Stimulated activated naive B cell treated with anti-CD40 and anti-IgM and Interleukin-4, amounts not matched to agents 10 μg/mL and 1 μg/mL and 100 μg/mL, for 72 hours (primary cell): ENCODE results near the gene FBXO46.
A peak's percentile ranks its signal among the peaks of the same experiment; 100 is the strongest.

ENCODE experiments used
- ATAC-seq, 2 donors: fragments of 150-1000 bp; cut with Tn5 transposase; replicated peaks; 2 replicates each; pipeline ENCODE4 v1.10.0; 2021; ENCODE audit warnings: moderate library complexity in 1 of 2
- DNase-seq: peaks from one replicate; pipeline ENCODE4 v3.0.0; 2021
- H3K27ac Mint-ChIP-seq: one replicate; pipeline ENCODE4 v1.8.0; 2022; ENCODE audit warnings: mild to moderate bottlenecking, mixed read lengths
- H3K27me3 Mint-ChIP-seq, 2 donors: one replicate each; pipeline ENCODE4 v1.8.0; 2022; ENCODE audit warnings: mixed read lengths in 2 of 2
- H3K36me3 Mint-ChIP-seq, 2 donors: one replicate each; pipeline ENCODE4 v1.8.0; 2022; ENCODE audit warnings: mixed read lengths in 2 of 2, mild to moderate bottlenecking in 1 of 2
- H3K4me1 Mint-ChIP-seq, 2 donors: one replicate each; pipeline ENCODE4 v1.8.0; 2022; ENCODE audit warnings: mixed read lengths in 2 of 2, mild to moderate bottlenecking in 1 of 2
- H3K4me3 Mint-ChIP-seq, 2 donors: one replicate each; pipeline ENCODE4 v1.8.0; 2022; ENCODE audit warnings: mild to moderate bottlenecking in 2 of 2, mixed read lengths in 2 of 2, moderate library complexity in 1 of 2
- H3K9me3 Mint-ChIP-seq, 2 donors: one replicate each; pipeline ENCODE4 v1.8.0; 2022; ENCODE audit warnings: mixed read lengths in 2 of 2, mild to moderate bottlenecking in 1 of 2

FBXO46 gene

DNA sequence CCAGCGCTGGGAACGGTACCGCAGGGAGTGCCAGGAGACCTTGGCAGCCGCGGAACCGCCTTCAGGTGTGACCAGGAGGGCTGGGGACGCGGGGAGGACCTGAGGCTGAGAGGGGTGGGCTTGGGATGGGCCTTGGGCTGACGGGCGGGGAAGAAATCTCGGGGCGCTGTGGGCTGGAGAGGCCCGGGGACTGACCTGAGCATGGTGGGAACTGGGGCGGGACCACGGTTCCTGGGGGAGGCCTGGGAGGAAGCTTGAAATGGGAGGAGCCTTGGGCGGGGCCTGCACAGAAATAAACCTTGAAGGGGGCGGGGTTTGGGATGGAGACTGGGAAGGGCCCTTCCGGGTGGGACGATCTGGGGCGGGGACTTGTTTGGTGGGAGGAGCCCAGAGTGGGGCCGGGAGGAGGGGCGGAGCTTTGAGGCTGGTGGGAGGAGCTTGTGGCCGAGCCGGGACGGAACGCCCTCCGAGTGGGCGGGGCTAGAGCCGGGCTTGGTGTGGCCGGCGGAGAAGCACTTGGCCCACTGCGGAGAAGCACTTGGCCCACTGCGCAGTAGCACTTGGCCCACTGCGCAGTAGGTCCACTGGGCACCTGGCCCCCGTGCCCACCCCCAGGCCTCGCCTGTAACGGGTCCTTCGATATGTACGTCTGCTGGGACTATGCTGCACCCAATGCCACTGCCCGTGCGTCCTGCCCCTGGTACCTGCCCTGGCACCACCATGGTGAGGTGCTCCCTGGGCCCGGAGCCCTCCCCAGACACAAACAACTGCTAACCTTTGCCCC lies 59.8 kb downstream of the FBXO46 start:
- Mint-ChIP-seq H3K4me3 (peak overlapping the region; percentile 65 to 70), H3K27ac (peak overlapping the region; percentile 17), H3K36me3 (peaks cover 0 to 2% of the 10 kb centered on the region in 2 donors), H3K4me1 (peaks cover 26 to 40% of the 10 kb centered on the region in 2 donors), H3K27me3 (peaks cover 40 to 47% of the 10 kb centered on the region in 2 donors), H3K9me3 (peaks cover 0 to 2% of the 10 kb centered on the region in 2 donors)
- ATAC-seq, result peak; percentile 35 to 55
- peak; percentile 65 for DNase-seq

GRCh38 chr19:45668342-45668871 lies 62.3 kb downstream of the FBXO46 start:
- Mint-ChIP-seq H3K4me3 (peak overlapping the region; percentile 78 to 82), H3K27ac (peak overlapping the region; percentile 22), H3K27me3 (peaks cover 54 to 59% of the 10 kb centered on the region in 2 donors), H3K9me3 (peaks cover 0 to 2% of the 10 kb centered on the region in 2 donors), H3K4me1 (peaks cover 26 to 39% of the 10 kb centered on the region in 2 donors), H3K36me3 (peaks cover 0 to 2% of the 10 kb centered on the region in 2 donors)
- peak; percentile 12 to 15 for ATAC-seq
- DNase-seq, result peak; percentile 18

DNA sequence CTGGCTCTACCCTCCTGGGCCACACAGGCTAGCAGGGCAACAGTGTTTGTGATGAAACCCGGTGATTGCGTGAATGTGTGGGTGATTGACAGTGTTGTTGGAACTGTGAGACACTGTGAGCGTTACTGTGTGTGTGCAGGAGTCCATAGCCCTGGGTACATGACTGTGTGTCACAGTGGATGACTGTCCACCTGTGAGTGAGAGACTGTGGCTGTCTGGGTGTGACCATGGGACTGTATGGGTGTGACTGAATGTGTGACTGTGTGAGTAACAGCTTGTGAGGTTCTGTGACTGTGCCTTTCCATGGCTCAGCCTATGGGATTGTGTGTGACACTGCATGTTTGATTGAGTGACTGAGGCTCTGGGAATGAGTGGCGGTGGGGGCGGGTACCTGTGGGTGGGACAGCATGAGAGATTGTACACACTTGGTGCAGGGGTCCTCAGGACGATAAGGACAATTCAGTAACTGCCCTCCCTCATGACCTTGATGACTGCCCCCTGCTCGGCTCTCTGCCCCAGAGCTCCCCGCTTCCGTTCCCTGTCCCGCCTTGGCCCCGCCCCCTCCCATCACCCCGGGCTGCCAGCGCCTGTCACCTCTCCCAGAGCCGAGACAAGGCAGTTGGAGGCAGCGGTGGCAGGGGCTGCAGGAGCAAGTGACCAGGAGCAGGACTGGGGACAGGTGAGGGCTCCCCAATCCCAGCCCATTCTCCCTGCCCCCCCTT lies 62.9 kb downstream of the FBXO46 start, which contains the start of gene GIPR:
GIPR (plus strand) TSS at position 602 of the 722 bp plus-strand sequence. CDS start 1,300 bp downstream, outside the sequence.
- H3K4me1 Mint-ChIP-seq, result peaks cover 26 to 39% of the 10 kb centered on the region in 2 donors
- peak within 1 kb of the TSS; percentile 22 for H3K27ac Mint-ChIP-seq
- ATAC-seq (peak; percentile 41 to 62), DNase-seq (peak; percentile 16)
- peak within 1 kb of the TSS; percentile 78 to 82 for H3K4me3 Mint-ChIP-seq
- peaks cover 52 to 57% of the 10 kb centered on the region in 2 donors for H3K27me3 Mint-ChIP-seq
- peaks cover 0 to 2% of the 10 kb centered on the region in 2 donors for H3K36me3 Mint-ChIP-seq
- peaks cover 0 to 2% of the 10 kb centered on the region in 2 donors for H3K9me3 Mint-ChIP-seq

- Mint-ChIP-seq H3K9me3 (no peaks in the 10 kb centered on the region), H3K27me3 (peaks cover 45 to 53% of the 10 kb centered on the region in 2 donors), H3K36me3 (no peaks in the 10 kb centered on the region), H3K27ac (no peak overlapping the region), H3K4me1 (peaks cover 17 to 23% of the 10 kb centered on the region in 2 donors), H3K4me3 (no peak overlapping the region)
- DNase-seq (no peak), ATAC-seq (no peak)
These were observed 66.1 kb downstream of the FBXO46 start for GRCh38 chr19:45664575-45664974.

GRCh38 chr19:45663800-45664199 lies 66.9 kb downstream of the FBXO46 start:
- Mint-ChIP-seq H3K9me3 (no peaks in the 10 kb centered on the region), H3K27ac (no peak overlapping the region), H3K36me3 (no peaks in the 10 kb centered on the region), H3K27me3 (peaks cover 46 to 54% of the 10 kb centered on the region in 2 donors), H3K4me3 (no peak overlapping the region), H3K4me1 (peaks cover 10 to 15% of the 10 kb centered on the region in 2 donors)
- ATAC-seq (no peak), DNase-seq (no peak)

DNA sequence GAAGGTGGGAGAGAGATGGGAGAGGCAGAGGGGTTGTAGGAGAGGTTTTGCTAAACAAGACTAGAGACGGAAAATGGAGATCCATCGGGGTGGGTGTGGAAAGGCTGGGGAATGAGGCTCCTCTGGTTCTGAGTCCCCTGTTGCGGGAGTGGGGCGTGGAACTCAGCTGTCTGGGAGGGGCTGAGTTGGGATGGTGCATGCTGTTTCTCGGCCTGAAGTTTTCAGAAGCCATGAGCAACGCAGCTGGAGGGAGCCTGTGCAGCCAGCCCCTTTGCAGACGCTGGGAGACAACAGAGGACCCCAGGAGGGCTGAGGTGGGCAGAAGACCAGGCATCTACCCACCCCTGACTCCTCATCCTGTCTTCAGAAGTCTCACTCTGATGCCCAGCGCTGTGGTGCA lies 70.1 kb downstream of the FBXO46 start:
- ATAC-seq (no peak), DNase-seq (no peak)
- Mint-ChIP-seq H3K27ac (no peak overlapping the region), H3K36me3 (no peaks in the 10 kb centered on the region), H3K4me3 (no peak overlapping the region), H3K4me1 (no peaks in the 10 kb centered on the region), H3K9me3 (no peaks in the 10 kb centered on the region), H3K27me3 (peaks cover 34 to 44% of the 10 kb centered on the region in 2 donors)
